Motor neuron (in vitro differentiated cells): ENCODE data around the gene POLD4. TPM values are rescaled to one million over a fixed set of nuclear protein-coding genes. Genes with fewer than 3 reads are reported as not detected.

ENCODE experiments used
- ATAC-seq, 8 experiments: fragments of 200-7000 bp; cut with Tn5 transposase; replicated peaks in 6 of 8; 2 replicates each; pipeline ENCODE4 v1.8.0; 2021; ENCODE audit warnings: mild to moderate bottlenecking in 8 of 8, moderate library complexity in 8 of 8
- H3K27ac ChIP-seq, 2 donors: fragments of 250-450 bp; sonication (Bioruptor Pico); 2 replicates each; pipeline ENCODE4 v1.9.0; 2021; ENCODE audit warnings: antibody characterized with exemption in 2 of 2, mild to moderate bottlenecking in 2 of 2, moderate library complexity in 1 of 2
- H3K4me1 ChIP-seq, 2 donors: fragments of 250-450 bp; sonication (Bioruptor Pico); replicated peaks in 1 of 2; 2 replicates each; pipeline ENCODE4 v1.6.1; 2021; ENCODE audit warnings: antibody characterized with exemption in 2 of 2, mild to moderate bottlenecking in 2 of 2, moderate library complexity in 1 of 2
- H3K4me3 ChIP-seq, 5 donors: fragments of 250-450 bp; sonication (Bioruptor Pico); 2 replicates each; pipeline ENCODE4 v1.9.0; 2021; ENCODE audit warnings: antibody characterized with exemption in 5 of 5, mild to moderate bottlenecking in 5 of 5, moderate library complexity in 4 of 5
- WGBS, 10 experiments: fragments of 450-650 bp; shearing (Covaris generic); methylation state at CpG; one replicate each; pipeline ENCODE4 v1.0.0; 2022; 5-methylcytosine and 5-hydroxymethylcytosine counted together
- in situ Hi-C, 9 experiments: fragments of 400-800 bp; cut with MboI; loops; one replicate each; pipeline ENCODE4 v1.15.0; 2021; ENCODE audit warnings: low sequenced_read_pairs in 9 of 9, low pct_unique_long_range_greater_than_20kb in 2 of 9; ENCODE audit not compliant: unreplicated experiment in 9 of 9
- total RNA-seq, 8 experiments: library from RNA; unstranded; fragments of 300-600 nt; gene quantifications; 2 replicates each; pipeline versions ENCODE4 v1.2.3 to v1.2.4, GENCODE V29; 2022

The POLD4 gene
- total RNA-seq, 8 experiments from 2014 or later, result 5.6 to 167 (median 24.4) TPM

DNA sequence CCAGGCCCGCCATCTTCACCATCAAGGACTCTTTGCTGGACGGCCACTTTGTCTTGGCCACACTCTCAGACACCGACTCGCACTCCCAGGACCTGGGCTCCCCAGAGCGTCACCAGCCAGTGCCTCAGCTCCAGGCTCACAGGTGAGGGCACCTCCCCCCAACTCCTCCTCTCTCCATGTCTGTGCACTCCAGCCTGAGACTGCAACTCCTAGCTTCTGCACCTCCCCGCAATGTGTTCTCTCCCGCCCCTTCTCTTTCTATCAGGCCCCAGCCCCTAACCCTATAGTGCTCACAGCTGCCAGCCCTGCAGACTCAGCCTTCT lies 42.9 kb upstream of the POLD4 start:
- in situ Hi-C loops, result loop anchor here in 1 of 9 experiments (25.0 kb wide), 1 partner anchor 91 kb away; the partner anchor contains the start of gene AIP
- no peak for ATAC-seq
- Histone ChIP-seq H3K4me3 (no peak overlapping the region), H3K27ac (no peak overlapping the region), H3K4me1 (peaks cover 6 to 11% of the 10 kb centered on the region in 2 donors)
- WGBS, 10 experiments, result 80 to 100% (median 83%) methylated on average over 1 to 3 of the region's 7 CpGs; no CpG with 5 or more reads in 7 of the 10 experiments

DNA sequence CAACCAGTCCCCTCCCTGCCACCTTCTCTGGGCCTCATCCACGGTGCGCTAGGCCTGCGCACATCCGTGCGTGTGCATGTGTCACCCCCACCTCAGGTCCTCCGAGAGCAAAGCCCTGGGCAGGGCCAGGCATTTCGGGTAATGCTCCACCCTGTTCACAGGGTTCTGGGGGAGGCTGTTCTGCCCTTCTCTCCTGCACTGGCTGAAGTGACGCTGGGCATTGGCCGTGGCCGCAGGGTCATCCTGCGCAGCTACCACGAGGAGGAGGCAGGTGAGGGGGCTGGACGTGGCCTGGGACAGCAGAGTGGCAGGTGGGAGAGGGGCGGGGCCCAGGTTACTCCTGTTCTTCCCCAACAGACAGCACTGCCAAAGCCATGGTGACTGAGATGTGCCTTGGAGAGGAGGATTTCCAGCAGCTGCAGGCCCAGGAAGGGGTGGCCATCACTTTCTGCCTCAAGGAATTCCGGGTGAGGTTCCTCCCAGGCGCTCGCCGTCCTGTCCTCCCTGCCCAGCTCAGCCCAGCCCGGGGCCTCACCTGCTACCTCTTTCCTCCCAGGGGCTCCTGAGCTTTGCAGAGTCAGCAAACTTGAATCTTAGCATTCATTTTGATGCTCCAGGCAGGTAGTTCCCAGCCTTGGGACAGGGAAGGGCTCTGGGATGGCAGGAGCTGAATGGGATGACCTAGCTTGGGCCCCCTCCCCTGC lies 42.4 kb upstream of the POLD4 start:
- in situ Hi-C loops, result loop anchor here in 1 of 9 experiments (25.0 kb wide), 1 partner anchor 92 kb away; the partner anchor contains the start of gene AIP
- Histone ChIP-seq H3K4me1 (peaks cover 10 to 14% of the 10 kb centered on the region in 2 donors), H3K27ac (no peak overlapping the region), H3K4me3 (no peak overlapping the region)
- 77 to 100% (median 95%) methylated on average over 2 to 4 of the region's 19 CpGs; no CpG with 5 or more reads in 5 of the 10 experiments for WGBS, 10 experiments
- ATAC-seq, result peak in 1 of 8 experiments; percentile 9

- no peak for ATAC-seq
- in situ Hi-C loops, result loop anchor here in 1 of 9 experiments (25.0 kb wide), 1 partner anchor 93 kb away; the partner anchor contains the start of gene AIP
- Histone ChIP-seq H3K27ac (no peak overlapping the region), H3K4me1 (peaks cover 6 to 10% of the 10 kb centered on the region in 2 donors), H3K4me3 (no peak overlapping the region)
- 80 to 100% (median 100%) methylated on average over 1 to 2 of the region's 5 CpGs; no CpG with 5 or more reads in 5 of the 10 experiments for WGBS, 10 experiments
Measured at GRCh38 chr11:67393990-67394389, 40.6 kb upstream of the POLD4 start.

GRCh38 chr11:67393437-67393836 lies 40.1 kb upstream of the POLD4 start:
- ATAC-seq, result no peak
- no peak overlapping the region for H3K27ac ChIP-seq
- WGBS, 10 experiments, result 83 to 100% (median 100%) methylated on average over 2 to 8 of the region's 18 CpGs; no CpG with 5 or more reads in 6 of the 10 experiments
- in situ Hi-C loops, result loop anchor here in 1 of 9 experiments (25.0 kb wide), 1 partner anchor 94 kb away; the partner anchor contains the start of gene AIP
- peaks cover 6 to 10% of the 10 kb centered on the region in 2 donors for H3K4me1 ChIP-seq
- H3K4me3 ChIP-seq, result no peak overlapping the region

GRCh38 chr11:67392183-67392715 lies 38.9 kb upstream of the POLD4 start:
- 0 to 50% (median 27%) methylated on average over 1 to 6 of the region's 31 CpGs; no CpG with 5 or more reads in 3 of the 10 experiments for WGBS, 10 experiments
- ATAC-seq, result peak; percentile 2 to 22 (median 8)
- peak overlapping the region; percentile 57 to 79 (median 59) for H3K4me3 ChIP-seq
- H3K4me1 ChIP-seq, result peaks cover 6 to 10% of the 10 kb centered on the region in 2 donors
- in situ Hi-C loops, result loop anchor here in 1 of 9 experiments (25.0 kb wide), 1 partner anchor 95 kb away; the partner anchor contains the start of gene AIP
- H3K27ac ChIP-seq, result no peak overlapping the region

- WGBS, 10 experiments, result 0 to 3% (median 0%) methylated on average over 1 to 23 of the region's 75 CpGs; no CpG with 5 or more reads in 2 of the 10 experiments
- in situ Hi-C loops, result loop anchor here in 1 of 9 experiments (25.0 kb wide), 1 partner anchor 96 kb away; the partner anchor contains the start of gene AIP
- Histone ChIP-seq H3K27ac (peak within 1 kb of the TSS; percentile 77 to 90), H3K4me1 (peaks cover 6 to 10% of the 10 kb centered on the region in 2 donors), H3K4me3 (peak within 1 kb of the TSS; percentile 57 to 79 (median 59))
- ATAC-seq, result peak; percentile 69 to 83 (median 76)
Measured at GRCh38 chr11:67391304-67392182, 38.2 kb upstream of the POLD4 start, which contains the start of gene RAD9A. TSS of gene RAD9A (plus strand) at chr11:67391986. CDS start at chr11:67392045, 59 bp downstream.

GRCh38 chr11:67390947-67391303 lies 37.6 kb upstream of the POLD4 start:
- 0 to 60% (median 17%) methylated on average over 1 to 12 of the region's 15 CpGs; no CpG with 5 or more reads in 2 of the 10 experiments for WGBS, 10 experiments
- in situ Hi-C loops, result loop anchor here in 1 of 9 experiments (25.0 kb wide), 1 partner anchor 96 kb away; the partner anchor contains the start of gene AIP
- peaks cover 6 to 10% of the 10 kb centered on the region in 2 donors for H3K4me1 ChIP-seq
- peak overlapping the region; percentile 77 to 90 for H3K27ac ChIP-seq
- peak overlapping the region; percentile 57 to 79 (median 59) for H3K4me3 ChIP-seq
- peak in 7 of 8 experiments; percentile 2 to 19 (median 6) for ATAC-seq

GRCh38 chr11:67389477-67389876 lies 36.1 kb upstream of the POLD4 start:
- 50 to 100% (median 58%) methylated on average over 2 to 5 of the region's 6 CpGs; no CpG with 5 or more reads in 4 of the 10 experiments for WGBS, 10 experiments
- ATAC-seq, result no peak
- in situ Hi-C loops, result loop anchor here in 1 of 9 experiments (25.0 kb wide), 1 partner anchor 98 kb away; the partner anchor contains the start of gene AIP
- no peak overlapping the region for H3K27ac ChIP-seq
- H3K4me3 ChIP-seq, result no peak overlapping the region
- peaks cover 6 to 10% of the 10 kb centered on the region in 2 donors for H3K4me1 ChIP-seq

DNA sequence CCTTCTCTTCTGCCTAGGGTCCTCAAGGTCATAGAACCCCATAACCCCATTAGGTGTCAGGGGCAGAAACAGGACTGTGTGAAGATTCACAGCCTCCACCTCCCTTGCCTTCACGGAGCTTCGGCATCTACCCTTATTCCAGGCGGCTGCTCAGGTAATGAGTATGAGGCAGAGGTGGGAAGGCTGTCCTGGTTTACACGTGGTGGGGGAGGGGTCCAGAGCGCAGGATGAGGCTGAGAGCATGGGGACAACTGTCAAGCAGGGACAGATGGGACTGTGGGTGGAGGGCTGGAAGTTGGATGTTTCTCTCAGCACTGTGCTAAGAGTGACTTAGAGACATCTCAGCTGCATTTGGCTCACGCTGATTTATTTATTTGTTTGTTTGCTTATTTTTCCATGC lies 34.2 kb upstream of the POLD4 start:
- no peak for ATAC-seq
- H3K4me1 ChIP-seq, result peaks cover 6 to 7% of the 10 kb centered on the region in 2 donors
- 20 to 83% (median 67%) methylated on average over 1 to 3 of the region's 6 CpGs; no CpG with 5 or more reads in 5 of the 10 experiments for whole genome bisulfite sequencing, 10 experiments
- H3K4me3 ChIP-seq, result no peak overlapping the region
- no peak overlapping the region for H3K27ac ChIP-seq
- in situ Hi-C loops, result loop anchor here in 1 of 9 experiments (25.0 kb wide), 1 partner anchor 100 kb away; the partner anchor contains the start of gene AIP

DNA sequence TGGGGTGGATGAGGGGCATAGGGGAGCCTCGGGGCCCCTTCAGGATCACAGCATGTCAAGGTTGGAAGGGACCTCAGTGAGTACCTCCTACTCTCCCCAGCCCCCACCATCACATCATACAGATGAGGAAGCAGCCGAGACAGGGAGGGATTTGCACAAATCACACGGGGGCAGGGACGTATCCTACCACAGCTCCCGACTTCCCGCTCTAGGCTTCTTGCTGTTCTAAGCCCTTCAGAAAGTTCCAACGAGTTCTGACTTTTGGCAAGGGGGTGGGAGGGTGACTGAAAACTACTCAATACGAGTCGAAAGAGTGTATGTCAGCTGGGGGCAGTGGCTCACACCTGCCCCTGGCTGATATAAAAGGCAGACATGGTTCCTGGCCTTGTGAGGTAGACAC lies 33.7 kb upstream of the POLD4 start:
- ATAC-seq, result no peak
- peaks cover 6% of the 10 kb centered on the region in 2 donors for H3K4me1 ChIP-seq
- no peak overlapping the region for H3K27ac ChIP-seq
- no peak overlapping the region for H3K4me3 ChIP-seq
- 0 to 40% (median 30%) methylated on average over 1 to 7 of the region's 9 CpGs; no CpG with 5 or more reads in 6 of the 10 experiments for WGBS, 10 experiments
- in situ Hi-C loops, result loop anchor here in 1 of 9 experiments (25.0 kb wide), 1 partner anchor 100 kb away; the partner anchor contains the start of gene AIP

GRCh38 chr11:67384851-67385366 lies 31.6 kb upstream of the POLD4 start:
- Histone ChIP-seq H3K27ac (no peak overlapping the region), H3K4me1 (peaks cover 0 to under 1% of the 10 kb centered on the region in 2 donors), H3K4me3 (no peak overlapping the region)
- in situ Hi-C loops, result loop anchor here in 1 of 9 experiments (25.0 kb wide), 1 partner anchor 102 kb away; the partner anchor contains the start of gene AIP
- peak in 3 of 8 experiments; percentile 11 to 72 (median 45) for ATAC-seq
- whole genome bisulfite sequencing, 10 experiments, result 47 to 77% (median 55%) methylated on average over 1 to 3 of the region's 3 CpGs; no CpG with 5 or more reads in 6 of the 10 experiments
